GM12878 (cell line): ENCODE data around the gene CTSH. TPM values are rescaled to one million over a fixed set of nuclear protein-coding genes. Genes with fewer than 3 reads are reported as not detected.

Experiments used
- DPF2 ChIP-seq: fragments of 450-650 bp; IDR thresholded peaks from 2 replicates; pipeline ENCODE4 v1.6.1; 2017; ENCODE audit warnings: mild to moderate bottlenecking
- FOS ChIP-seq: IDR thresholded peaks from 3 replicates; pipeline ENCODE4 v1.6.1; 2011; ENCODE audit warnings: borderline replicate concordance; ENCODE audit not compliant: insufficient read length; ENCODE audit errors: extremely low read depth
- HDGF ChIP-seq: fragments of 450-650 bp; IDR thresholded peaks from 2 replicates; pipeline ENCODE4 v1.6.1; 2016; ENCODE audit warnings: antibody characterized with exemption
- KLF5 ChIP-seq: fragments of 450-650 bp; IDR thresholded peaks from 2 replicates; pipeline ENCODE4 v1.6.1; 2014; ENCODE audit warnings: mild to moderate bottlenecking; ENCODE audit not compliant: partially characterized antibody
- MLLT1 ChIP-seq: fragments of 450-650 bp; IDR thresholded peaks from 2 replicates; pipeline ENCODE4 v1.6.1; 2016; ENCODE audit warnings: mild to moderate bottlenecking
- MTA2 ChIP-seq: fragments of 450-650 bp; IDR thresholded peaks from 2 replicates; pipeline ENCODE4 v1.6.1; 2016; ENCODE audit warnings: low read depth, mild to moderate bottlenecking, moderate library complexity
- NR2C2 ChIP-seq: IDR thresholded peaks from 2 replicates; pipeline ENCODE4 v1.6.1; 2011; ENCODE audit warnings: borderline replicate concordance, low read depth; ENCODE audit not compliant: control insufficient read depth, insufficient read length
- NR2F1 ChIP-seq: fragments of 450-650 bp; conservative IDR thresholded peaks from 2 replicates; pipeline ENCODE4 v1.6.1; 2017; ENCODE audit warnings: mild to moderate bottlenecking
- RCOR1 ChIP-seq: conservative IDR thresholded peaks from 2 replicates; pipeline ENCODE4 v1.6.1; 2012; ENCODE audit warnings: low read depth, low read length, improper control_type of control experiment
- RFX5 ChIP-seq: IDR thresholded peaks from 2 replicates; pipeline ENCODE4 v1.6.1; 2011; ENCODE audit warnings: low read depth, low read length, improper control_type of control experiment
- RUNX3 ChIP-seq: IDR thresholded peaks from 2 replicates; pipeline ENCODE4 v1.6.1; 2012; ENCODE audit warnings: low read length, inconsistent platforms
- TARDBP ChIP-seq: IDR thresholded peaks from 2 replicates; pipeline ENCODE4 v1.6.1; 2016; ENCODE audit warnings: borderline replicate concordance
- TBL1XR1 ChIP-seq: IDR thresholded peaks from 2 replicates; pipeline ENCODE4 v1.6.1; 2012; ENCODE audit warnings: low read depth, low read length, improper control_type of control experiment
- TCF3 ChIP-seq: IDR thresholded peaks from 2 replicates; pipeline ENCODE4 v1.6.1; 2012; ENCODE audit warnings: low read depth, mild to moderate bottlenecking, low read length, borderline replicate concordance; ENCODE audit not compliant: insufficient read depth
- YY1 ChIP-seq: IDR thresholded peaks from 2 replicates; pipeline ENCODE4 v1.6.1; 2011; ENCODE audit warnings: low read depth, mild to moderate bottlenecking, low read length
- polyA plus RNA-seq, 11 experiments: library from polyadenylated mRNA; depleted of rRNA in 4 of 11; unstranded in 6 of 11; stranded (reverse) in 5 of 11; fragments of >200 nt; fragmentation: Nextera tagmentation in 4 of 11; fragmentation: Illumina TruSeq in 1 of 11; extraction: Ambion mirVana in 4 of 11; extraction: Trizol in 1 of 11; gene quantifications; 1 replicate in 1 of 11; 2 replicates in 10 of 11; pipeline versions ENCODE4 v1.2.1 to v1.2.3, GENCODE V29; 2011 to 2016; ENCODE audit warnings: inconsistent platforms in 2 of 11, missing spikeins in 2 of 11, low read depth in 1 of 11
- total RNA-seq, 4 experiments: library from RNA; depleted of rRNA in 3 of 4; stranded (reverse); fragments of >200 nt in 3 of 4; fragmentation: Illumina TruSeq in 1 of 4; extraction: Trizol in 1 of 4; gene quantifications; 2 replicates each; pipeline versions ENCODE4 v1.2.1 to v1.2.3, GENCODE V29; 2013 to 2021
- TF ChIP-seq, protein P1 (sequence below): IDR thresholded peaks from 2 replicates; pipeline ENCODE4 v1.6.1; 2012; ENCODE audit warnings: low read length, inconsistent platforms
- TF ChIP-seq, protein P2 (sequence below): fragments of 450-650 bp; IDR thresholded peaks from 2 replicates; pipeline ENCODE4 v1.6.1; 2018; ENCODE audit warnings: mild to moderate bottlenecking, low read depth, moderate library complexity; ENCODE audit not compliant: partially characterized antibody
- TF ChIP-seq, protein P3 (sequence below): fragments of 450-650 bp; formaldehyde crosslinking; IDR thresholded peaks from 2 replicates; pipeline ENCODE4 v1.5.0; 2022; ENCODE audit warnings: mild to moderate bottlenecking, missing genetic modification characterization

CTSH gene
- total and polyA plus RNA-seq, 10 of the 15 experiments (the other 5 are each of a cell fraction or from before 2014, with no cell fraction given): 30.2 to 1,212 (median 519) TPM

GRCh38 chr15:78977091-78977571 lies 32.3 kb upstream of the CTSH start (continued):
- TF ChIP-seq FOS (no peak), RFX5 (0 out of 2 replicates have a peak, but pooled peaks have one; percentile 27), RCOR1 (peak; percentile 50; the same call in 1 of the 2 replicates), NR2C2 (no peak), TBL1XR1 (peak; percentile 71), HDGF (peak; percentile 92), RUNX3 (peak; percentile 91), NR2F1 (peak; percentile 84), DPF2 (peak; percentile 89; the same call in 1 of the 2 replicates), YY1 (peak; percentile 37; the same call in 1 of the 2 replicates), MTA2 (peak; percentile 79), TCF3 (0 out of 2 replicates have a peak, but pooled peaks have one; percentile 6), KLF5 (no peak), MLLT1 (peak; percentile 80), TARDBP (no peak)
- TF ChIP-seq, protein P1, sequence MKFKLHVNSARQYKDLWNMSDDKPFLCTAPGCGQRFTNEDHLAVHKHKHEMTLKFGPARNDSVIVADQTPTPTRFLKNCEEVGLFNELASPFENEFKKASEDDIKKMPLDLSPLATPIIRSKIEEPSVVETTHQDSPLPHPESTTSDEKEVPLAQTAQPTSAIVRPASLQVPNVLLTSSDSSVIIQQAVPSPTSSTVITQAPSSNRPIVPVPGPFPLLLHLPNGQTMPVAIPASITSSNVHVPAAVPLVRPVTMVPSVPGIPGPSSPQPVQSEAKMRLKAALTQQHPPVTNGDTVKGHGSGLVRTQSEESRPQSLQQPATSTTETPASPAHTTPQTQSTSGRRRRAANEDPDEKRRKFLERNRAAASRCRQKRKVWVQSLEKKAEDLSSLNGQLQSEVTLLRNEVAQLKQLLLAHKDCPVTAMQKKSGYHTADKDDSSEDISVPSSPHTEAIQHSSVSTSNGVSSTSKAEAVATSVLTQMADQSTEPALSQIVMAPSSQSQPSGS: 0 out of 2 replicates have a peak, but pooled peaks have one; percentile 50
- TF ChIP-seq, protein P2, sequence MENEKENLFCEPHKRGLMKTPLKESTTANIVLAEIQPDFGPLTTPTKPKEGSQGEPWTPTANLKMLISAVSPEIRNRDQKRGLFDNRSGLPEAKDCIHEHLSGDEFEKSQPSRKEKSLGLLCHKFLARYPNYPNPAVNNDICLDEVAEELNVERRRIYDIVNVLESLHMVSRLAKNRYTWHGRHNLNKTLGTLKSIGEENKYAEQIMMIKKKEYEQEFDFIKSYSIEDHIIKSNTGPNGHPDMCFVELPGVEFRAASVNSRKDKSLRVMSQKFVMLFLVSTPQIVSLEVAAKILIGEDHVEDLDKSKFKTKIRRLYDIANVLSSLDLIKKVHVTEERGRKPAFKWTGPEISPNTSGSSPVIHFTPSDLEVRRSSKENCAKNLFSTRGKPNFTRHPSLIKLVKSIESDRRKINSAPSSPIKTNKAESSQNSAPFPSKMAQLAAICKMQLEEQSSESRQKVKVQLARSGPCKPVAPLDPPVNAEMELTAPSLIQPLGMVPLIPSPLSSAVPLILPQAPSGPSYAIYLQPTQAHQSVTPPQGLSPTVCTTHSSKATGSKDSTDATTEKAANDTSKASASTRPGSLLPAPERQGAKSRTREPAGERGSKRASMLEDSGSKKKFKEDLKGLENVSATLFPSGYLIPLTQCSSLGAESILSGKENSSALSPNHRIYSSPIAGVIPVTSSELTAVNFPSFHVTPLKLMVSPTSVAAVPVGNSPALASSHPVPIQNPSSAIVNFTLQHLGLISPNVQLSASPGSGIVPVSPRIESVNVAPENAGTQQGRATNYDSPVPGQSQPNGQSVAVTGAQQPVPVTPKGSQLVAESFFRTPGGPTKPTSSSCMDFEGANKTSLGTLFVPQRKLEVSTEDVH: no peak
- TF ChIP-seq, protein P3, sequence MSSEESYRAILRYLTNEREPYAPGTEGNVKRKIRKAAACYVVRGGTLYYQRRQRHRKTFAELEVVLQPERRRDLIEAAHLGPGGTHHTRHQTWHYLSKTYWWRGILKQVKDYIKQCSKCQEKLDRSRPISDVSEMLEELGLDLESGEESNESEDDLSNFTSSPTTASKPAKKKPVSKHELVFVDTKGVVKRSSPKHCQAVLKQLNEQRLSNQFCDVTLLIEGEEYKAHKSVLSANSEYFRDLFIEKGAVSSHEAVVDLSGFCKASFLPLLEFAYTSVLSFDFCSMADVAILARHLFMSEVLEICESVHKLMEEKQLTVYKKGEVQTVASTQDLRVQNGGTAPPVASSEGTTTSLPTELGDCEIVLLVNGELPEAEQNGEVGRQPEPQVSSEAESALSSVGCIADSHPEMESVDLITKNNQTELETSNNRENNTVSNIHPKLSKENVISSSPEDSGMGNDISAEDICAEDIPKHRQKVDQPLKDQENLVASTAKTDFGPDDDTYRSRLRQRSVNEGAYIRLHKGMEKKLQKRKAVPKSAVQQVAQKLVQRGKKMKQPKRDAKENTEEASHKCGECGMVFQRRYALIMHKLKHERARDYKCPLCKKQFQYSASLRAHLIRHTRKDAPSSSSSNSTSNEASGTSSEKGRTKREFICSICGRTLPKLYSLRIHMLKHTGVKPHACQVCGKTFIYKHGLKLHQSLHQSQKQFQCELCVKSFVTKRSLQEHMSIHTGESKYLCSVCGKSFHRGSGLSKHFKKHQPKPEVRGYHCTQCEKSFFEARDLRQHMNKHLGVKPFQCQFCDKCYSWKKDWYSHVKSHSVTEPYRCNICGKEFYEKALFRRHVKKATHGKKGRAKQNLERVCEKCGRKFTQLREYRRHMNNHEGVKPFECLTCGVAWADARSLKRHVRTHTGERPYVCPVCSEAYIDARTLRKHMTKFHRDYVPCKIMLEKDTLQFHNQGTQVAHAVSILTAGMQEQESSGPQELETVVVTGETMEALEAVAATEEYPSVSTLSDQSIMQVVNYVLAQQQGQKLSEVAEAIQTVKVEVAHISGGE: no peak
